Epithelial cell of alveolus of lung (primary cell): Measurements from ENCODE around the gene CD9. TPM values are rescaled to one million over a fixed set of nuclear protein-coding genes. Genes with fewer than 3 reads are reported as not detected.

Experiments used
- total RNA-seq: library from RNA; depleted of rRNA; stranded (reverse); fragments of >200 nt; gene quantifications from 2 replicates; pipeline ENCODE4 v1.2.1, GENCODE V29; 2015

Gene CD9, protein sequence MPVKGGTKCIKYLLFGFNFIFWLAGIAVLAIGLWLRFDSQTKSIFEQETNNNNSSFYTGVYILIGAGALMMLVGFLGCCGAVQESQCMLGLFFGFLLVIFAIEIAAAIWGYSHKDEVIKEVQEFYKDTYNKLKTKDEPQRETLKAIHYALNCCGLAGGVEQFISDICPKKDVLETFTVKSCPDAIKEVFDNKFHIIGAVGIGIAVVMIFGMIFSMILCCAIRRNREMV
- total RNA-seq, result 37.0 and 144 TPM in 2 replicates

DNA sequence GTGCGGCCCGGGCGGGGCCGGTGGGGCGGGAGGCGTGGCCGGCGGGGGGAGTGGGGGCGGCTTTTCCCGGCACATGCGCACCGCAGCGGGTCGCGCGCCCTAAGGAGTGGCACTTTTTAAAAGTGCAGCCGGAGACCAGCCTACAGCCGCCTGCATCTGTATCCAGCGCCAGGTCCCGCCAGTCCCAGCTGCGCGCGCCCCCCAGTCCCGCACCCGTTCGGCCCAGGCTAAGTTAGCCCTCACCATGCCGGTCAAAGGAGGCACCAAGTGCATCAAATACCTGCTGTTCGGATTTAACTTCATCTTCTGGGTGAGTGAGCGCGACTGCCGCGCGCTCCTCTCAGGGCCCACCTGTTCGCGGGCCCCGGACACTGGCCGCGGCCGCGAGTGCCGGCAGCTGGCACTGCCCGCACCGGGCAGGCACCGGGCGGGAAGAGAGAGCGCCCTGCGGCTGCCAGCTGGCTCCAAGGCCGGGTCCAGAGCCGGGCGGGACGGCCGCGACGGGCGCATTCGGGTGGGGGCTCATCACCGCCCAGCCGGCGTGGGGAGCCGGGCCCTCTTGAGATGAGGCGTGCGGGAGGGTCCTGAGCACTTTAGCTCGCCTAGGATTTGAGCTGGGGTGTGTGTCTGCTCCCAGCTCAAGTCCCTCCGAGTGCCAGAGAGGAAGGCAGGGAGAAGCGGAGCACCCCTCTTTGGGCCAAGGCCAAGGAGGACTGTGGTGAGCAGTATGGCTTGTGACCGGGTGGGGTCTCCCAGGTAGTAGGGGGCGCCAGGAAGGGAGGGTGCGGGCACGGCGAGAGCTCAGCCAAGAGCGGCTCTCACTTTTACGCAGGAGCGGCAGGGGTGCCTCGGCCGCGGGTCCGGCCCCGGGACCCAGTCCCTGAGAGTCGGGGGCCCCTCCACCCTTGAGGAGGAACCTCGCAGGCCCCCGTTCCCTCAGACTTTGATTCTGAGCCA is at the start of gene CD9:
Gene CD9, plus strand, starts transcription at position 145 of the 957 bp plus-strand sequence. Its CDS starts 100 bp downstream, at position 245.

Other genes starting within 250 kb of the CD9 start
- gene VWF, start 75.7 kb upstream of the CD9 start, total RNA-seq, result 1.4 and 4.3 TPM in 2 replicates
- gene PLEKHG6, start 110.3 kb downstream of the CD9 start, total RNA-seq, result 0.26 and 0.32 TPM in 2 replicates
- 241 and 342 TPM in 2 replicates for gene TNFRSF1A, start 141.7 kb downstream of the CD9 start, total RNA-seq
- gene SCNN1A, start 175.2 kb downstream of the CD9 start, total RNA-seq, result 1.3 and 5.2 TPM in 2 replicates
- 131 and 197 TPM in 2 replicates for gene LTBR, start 183.8 kb downstream of the CD9 start, total RNA-seq
- not detected in 2 replicates for gene CD27, start 244.6 kb downstream of the CD9 start, total RNA-seq